H1 (cell line): ENCODE data around the gene RTP1.

Experiments used
- BACH1 ChIP-seq: IDR thresholded peaks from 2 replicates; pipeline ENCODE4 v1.6.1; 2012; ENCODE audit warnings: low read length, improper control_type of control experiment
- CHD2 ChIP-seq: IDR thresholded peaks from 2 replicates; pipeline ENCODE4 v1.6.1; 2012; ENCODE audit warnings: low read length, improper control_type of control experiment
- CTCF ChIP-seq, 3 experiments: IDR thresholded peaks; 1 replicate in 2 of 3; 2 replicates in 1 of 3; pipeline versions ENCODE4 v1.5.1 to v1.6.1; 2011; ENCODE audit warnings: low read length in 3 of 3, mild to moderate bottlenecking in 3 of 3, inconsistent platforms in 2 of 3, low read depth in 1 of 3, moderate library complexity in 1 of 3; ENCODE audit not compliant: insufficient read depth in 1 of 3; ENCODE audit errors: control extremely low read depth in 1 of 3
- E2F6 ChIP-seq: IDR thresholded peaks from 2 replicates; pipeline ENCODE4 v1.6.1; 2012; ENCODE audit warnings: inconsistent platforms
- EZH2 ChIP-seq: fragments of 200-600 bp; sonication (generic); IDR thresholded peaks from 2 replicates; pipeline ENCODE4 v1.7.1; 2012; ENCODE audit warnings: low read depth, mild to moderate bottlenecking, moderate library complexity, low read length, inconsistent platforms; ENCODE audit not compliant: severe bottlenecking
- JUN ChIP-seq: IDR thresholded peaks from 2 replicates; pipeline ENCODE4 v1.6.1; 2011; ENCODE audit warnings: low read depth, mild to moderate bottlenecking, improper control_type of control experiment, low read length
- POLR2AphosphoS5 ChIP-seq: IDR thresholded peaks from 2 replicates; pipeline ENCODE4 v1.6.1; 2011; ENCODE audit warnings: low read depth, low read length
- RAD21 ChIP-seq, 2 experiments: IDR thresholded peaks in 1 of 2; conservative IDR thresholded peaks in 1 of 2; 2 replicates each; pipeline ENCODE4 v1.6.1; 2011; ENCODE audit warnings: low read depth in 2 of 2, low read length in 2 of 2, improper control_type of control experiment in 1 of 2, inconsistent platforms in 1 of 2, mild to moderate bottlenecking in 1 of 2, moderate library complexity in 1 of 2
- RNF2 ChIP-seq: fragments of 200-900, 300-1000 bp; sonication (generic); IDR thresholded peaks from 2 replicates; pipeline ENCODE4 v1.7.1; 2016; ENCODE audit warnings: borderline replicate concordance, low read depth, mild to moderate bottlenecking, antibody characterized with exemption, low read length; ENCODE audit not compliant: poor library complexity, severe bottlenecking; ENCODE audit errors: missing control alignments
- ZNF274 ChIP-seq: IDR thresholded peaks from 2 replicates; pipeline ENCODE4 v1.7.0; 2012; ENCODE audit warnings: low read length, borderline replicate concordance; ENCODE audit errors: extremely low read depth

GRCh38 chr3:187172929-187173328, 24.4 kb upstream of the RTP1 start:
- TF ChIP-seq RAD21 (IDR thresholded peaks at IDR 0.05 in 1 of 2, conservative IDR thresholded peaks at IDR 0.05 in 1 of 2; ENCODE audit: low read depth in 2 of 2, low read length in 2 of 2) (no peak), BACH1 (no peak), CTCF (IDR thresholded peaks at IDR 0.05; ENCODE audit: control extremely low read depth in 1 of 3, insufficient read depth in 1 of 3, low read depth in 1 of 3, low read length in 3 of 3) (no peak), EZH2 (no peak), RNF2 (no peak), ZNF274 (no peak), CHD2 (no peak), E2F6 (no peak), JUN (no peak), POLR2AphosphoS5 (no peak)
